HepG2 (cell line): Measurements from ENCODE around the gene SLC25A19. TPM values are rescaled to one million over a fixed set of nuclear protein-coding genes. Genes with fewer than 3 reads are reported as not detected.
A peak's percentile ranks its signal among the peaks of the same experiment; 100 is the strongest.

ENCODE experiments used
- ATAC-seq: fragments of 200-7000 bp; cut with Tn5 transposase; 3 replicates; pipeline ENCODE4 v1.9.1; 2020; ENCODE audit warnings: mild to moderate bottlenecking, moderate library complexity
- BruUV-seq: library from RNA; stranded (reverse); fragments of 400-500 nt; replicated peaks from 2 replicates; lab custom pipeline; 2021; lab: Mats Ljungman, UMichigan
- CTCF ChIA-PET: fragments of 300-600 bp; formaldehyde crosslinking; extraction: SDS; loops from one replicate; lab custom pipeline; 2021; ENCODE audit warnings: low total read pairs, inconsistent platforms, low intra/inter-chr PET ratio; lab: Yijun Ruan, JAX
- POLR2A ChIA-PET: fragments of 350-600 bp; sonication (Branson Sonifier 250); formaldehyde crosslinking; loops from one replicate; lab custom pipeline; 2020; ENCODE audit warnings: antibody characterized with exemption, inconsistent platforms; lab: Yijun Ruan, JAX
- DNase-seq: peaks from one replicate; pipeline ENCODE4 v3.0.0-alpha.2; 2015; ENCODE audit warnings: low spot score
- FAIRE-seq: peaks from 3 replicates; lab custom pipeline; 2011; peaks lifted over from hg19 to GRCh38; lab: Jason Lieb, UNC
- H2AFZ ChIP-seq: one replicate; pipeline ENCODE4 v1.6.1; 2011; ENCODE audit warnings: low read length, inconsistent platforms
- H3K27ac ChIP-seq: fragments of 300-600 bp; 3 replicates; pipeline ENCODE4 v1.8.0; 2011; ENCODE audit warnings: mixed run types, mild to moderate bottlenecking, mixed read lengths, low read length, inconsistent platforms; ENCODE audit not compliant: insufficient read depth; ENCODE audit errors: extremely low read length
- H3K27me3 ChIP-seq, 2 experiments: fragments of 200-600 bp in 1 of 2; 2 replicates in 1 of 2; 3 replicates in 1 of 2; pipeline versions ENCODE4 v1.6.0 to v1.8.0; 2011; ENCODE audit warnings: low read length in 2 of 2, mild to moderate bottlenecking in 2 of 2, moderate library complexity in 2 of 2, inconsistent platforms in 1 of 2; ENCODE audit not compliant: insufficient read depth in 2 of 2, control insufficient read depth in 1 of 2
- H3K36me3 ChIP-seq, 2 experiments: fragments of 200-600 bp in 1 of 2; replicated peaks in 1 of 2; 2 replicates in 1 of 2; 3 replicates in 1 of 2; pipeline versions ENCODE4 v1.5.1 to v1.8.0; 2011; ENCODE audit warnings: low read length in 2 of 2, inconsistent platforms in 1 of 2; ENCODE audit not compliant: insufficient read depth in 2 of 2, control insufficient read depth in 1 of 2
- H3K4me1 ChIP-seq: 2 replicates; pipeline ENCODE4 v1.5.1; 2012; ENCODE audit warnings: low read length, inconsistent platforms; ENCODE audit not compliant: insufficient read depth
- H3K4me2 ChIP-seq: 2 replicates; pipeline ENCODE4 v1.6.0; 2011; ENCODE audit warnings: low read depth, low read length, inconsistent platforms
- H3K4me3 ChIP-seq, 3 experiments: fragments of 200-600 bp in 1 of 3; sonication (generic), shearing (Covaris generic) in 1 of 3; replicated peaks in 1 of 3; 2 replicates each; pipeline ENCODE4 v1.5.1; 2011 to 2016; ENCODE audit warnings: low read length in 3 of 3, inconsistent platforms in 2 of 3, low read depth in 2 of 3, mild to moderate bottlenecking in 2 of 3, control low read depth in 1 of 3, mixed read lengths in 1 of 3; ENCODE audit not compliant: insufficient read depth in 1 of 3
- H3K79me2 ChIP-seq: one replicate; pipeline ENCODE4 v1.6.1; 2011; ENCODE audit warnings: low read length, inconsistent platforms; ENCODE audit not compliant: insufficient read depth
- H3K9ac ChIP-seq: 2 replicates; pipeline ENCODE4 v1.6.0; 2011; ENCODE audit warnings: mild to moderate bottlenecking, low read depth, low read length, inconsistent platforms; ENCODE audit not compliant: insufficient read depth
- H3K9me3 ChIP-seq: 2 replicates; pipeline ENCODE4 v1.5.1; 2012; ENCODE audit warnings: mild to moderate bottlenecking, low read length
- H4K20me1 ChIP-seq: 2 replicates; pipeline ENCODE4 v1.6.0; 2011; ENCODE audit warnings: inconsistent platforms, mild to moderate bottlenecking, low read length, moderate library complexity; ENCODE audit not compliant: insufficient read depth
- ELF1 ChIP-seq: sonication (generic); formaldehyde crosslinking; IDR thresholded peaks from 2 replicates; pipeline ENCODE4 v1.4.0; 2020; ENCODE audit warnings: missing genetic modification reagents
- FOXA3 ChIP-seq: IDR thresholded peaks from 2 replicates; pipeline ENCODE4 v1.6.1; 2016; ENCODE audit warnings: missing genetic modification reagents, missing compliant biosample characterization
- IRX3 ChIP-seq: sonication (generic); formaldehyde crosslinking; IDR thresholded peaks from 2 replicates; pipeline ENCODE4 v1.8.1; 2023; ENCODE audit warnings: mild to moderate bottlenecking, low read depth, missing genetic modification reagents, borderline replicate concordance
- KMT2A ChIP-seq: sonication (generic); formaldehyde crosslinking; IDR thresholded peaks from 2 replicates; pipeline ENCODE4 v1.4.0; 2020; ENCODE audit warnings: missing genetic modification reagents
- REXO4 ChIP-seq: sonication (generic); formaldehyde crosslinking; IDR thresholded peaks from 2 replicates; pipeline ENCODE4 v1.8.0; 2022; ENCODE audit warnings: missing genetic modification reagents, mild to moderate bottlenecking, borderline replicate concordance
- TRIM22 ChIP-seq: fragments of 450-650 bp; IDR thresholded peaks from 2 replicates; pipeline ENCODE4 v1.6.1; 2017
- ZBTB33 ChIP-seq: sonication (generic); formaldehyde crosslinking; IDR thresholded peaks from 2 replicates; pipeline ENCODE4 v1.4.0; 2020; ENCODE audit warnings: missing genetic modification reagents
- ZBTB34 ChIP-seq: sonication (generic); formaldehyde crosslinking; IDR thresholded peaks from 2 replicates; pipeline ENCODE4 v1.8.0; 2022; ENCODE audit warnings: mild to moderate bottlenecking, missing genetic modification reagents
- ZNF362 ChIP-seq: sonication (generic); formaldehyde crosslinking; IDR thresholded peaks from 2 replicates; pipeline ENCODE4 v1.4.0; 2020; ENCODE audit warnings: missing genetic modification reagents, mild to moderate bottlenecking, borderline replicate concordance
- ZNF609 ChIP-seq: sonication (generic); formaldehyde crosslinking; IDR thresholded peaks from 2 replicates; pipeline ENCODE4 v1.4.0; 2020; ENCODE audit warnings: mild to moderate bottlenecking, missing genetic modification reagents, borderline replicate concordance
- ZSCAN12 ChIP-seq: sonication (generic); formaldehyde crosslinking; IDR thresholded peaks from 2 replicates; pipeline ENCODE4 v1.9.0; 2021; ENCODE audit warnings: mild to moderate bottlenecking, missing genetic modification reagents
- WGBS: methylation state at CpG from one replicate; pipeline ENCODE4 v1.1.6; 2017; ENCODE audit warnings: low lambda C conversion rate; 5-methylcytosine and 5-hydroxymethylcytosine counted together
- in situ Hi-C: cut with HindIII; loops from 2 replicates; pipeline ENCODE4 v1.10.0; 2017; ENCODE audit warnings: low pct_unique_long_range_greater_than_20kb; ENCODE audit not compliant: extremely low pct_ligation_motif_present
- intact Hi-C: fragments of 100-400 bp; cut with micrococcal nuclease; formaldehyde crosslinking; loops from one replicate; pipeline ENCODE4 v1.10.0; 2022; ENCODE audit not compliant: unreplicated experiment
- polyA plus RNA-seq, 8 experiments: library from polyadenylated mRNA; depleted of rRNA in 3 of 8; stranded (reverse) in 7 of 8; unstranded in 1 of 8; fragments of >200 nt; fragmentation: Illumina TruSeq in 4 of 8; extraction: Trizol in 4 of 8; gene quantifications; 2 replicates each; pipeline versions ENCODE4 v1.2.1 to v1.2.3, GENCODE V29; 2011 to 2016; ENCODE audit warnings: low read depth in 4 of 8, missing spikeins in 1 of 8, mixed read lengths in 1 of 8; ENCODE audit not compliant: insufficient read depth in 1 of 8
- total RNA-seq, 5 experiments: library from RNA; depleted of rRNA; stranded (reverse); fragments of >200 nt; fragmentation: Illumina TruSeq; extraction: Trizol; gene quantifications; 2 replicates each; pipeline ENCODE4 v1.2.3, GENCODE V29; 2016; ENCODE audit warnings: low read depth in 1 of 5

SLC25A19 gene
- total and polyA plus RNA-seq, 2 of the 13 experiments (the other 11 are each of a cell fraction or from before 2014, with no cell fraction given) = 24.4 to 41.4 TPM

- 0% methylated on average over 20 of the region's 23 CpGs for WGBS
- in situ Hi-C loops = no loop called here
- CTCF ChIA-PET = no interaction called here
- no peak overlapping the region for H2AFZ ChIP-seq
- H3K9me3 ChIP-seq = no peaks in the 10 kb centered on the region
- peak overlapping the region; percentile 97 for H3K27ac ChIP-seq
- peaks cover 49% of the 10 kb centered on the region for H3K4me1 ChIP-seq
- peak overlapping the region; percentile 98 for H3K9ac ChIP-seq
- H4K20me1 ChIP-seq = no peaks in the 10 kb centered on the region
- DNase-seq (peak; percentile 34), FAIRE-seq (no peak), ATAC-seq (peak; percentile 50)
- peaks cover 55% of the 10 kb centered on the region for H3K79me2 ChIP-seq
- peak overlapping the region; percentile 72 to 89 (median 77) for H3K4me3 ChIP-seq
- intact Hi-C loops = no loop called here
- BruUV-seq = TSS peak; percentile 73
- POLR2A ChIA-PET = interaction anchor here (0.6 to 3.7 kb wide), 25 partner anchors 9 to 389 kb away, joined by 3 to 93 read pairs (median 4); partner anchors contain the start of genes ARMC7, GRB2, HID1 and MIF4GD
- peak overlapping the region; percentile 95 for H3K4me2 ChIP-seq
- H3K36me3 ChIP-seq = peaks cover 13 to 29% of the 10 kb centered on the region in 2 experiments
- no peaks in the 10 kb centered on the region; a peak in 1 of 5 replicates for H3K27me3 ChIP-seq
- no peak for TF ChIP-seq FOXA3 (CRISPR knock-in tag)
- TF ChIP-seq ZBTB33 (CRISPR knock-in tag) = no peak
- no peak for TF ChIP-seq ZNF609 (CRISPR knock-in tag)
- TF ChIP-seq IRX3 = no peak
- TF ChIP-seq TRIM22 = no peak
- no peak for TF ChIP-seq REXO4 (CRISPR knock-in tag)
- TF ChIP-seq ZSCAN12 (CRISPR knock-in tag) = no peak
- 0 out of 2 replicates have a peak, but pooled peaks have one; percentile 51 for TF ChIP-seq ZBTB34 (CRISPR knock-in tag)
- no peak for TF ChIP-seq KMT2A (CRISPR knock-in tag)
- no peak for TF ChIP-seq ELF1 (CRISPR knock-in tag)
- no peak for TF ChIP-seq ZNF362
Observed at GRCh38 chr17:75262112-75262606, 27.1 kb downstream of the SLC25A19 start.
